Upper lobe of left lung (tissue), 4 donors: ENCODE results near the gene IFT88.

Experiments
- CTCF ChIP-seq, 6 experiments: fragments of 450-650 bp in 4 of 6; fragments of 200-600 bp in 2 of 6; sonication (generic) in 2 of 6; IDR thresholded peaks; one replicate each; pipeline ENCODE4 v1.5.1; 2016 to 2019; ENCODE audit warnings: antibody characterized with exemption in 6 of 6
- EP300 ChIP-seq, 4 donors: sonication (generic); formaldehyde crosslinking; IDR thresholded peaks; one replicate each; pipeline ENCODE4 v1.5.1; 2017; ENCODE audit warnings: antibody characterized with exemption in 4 of 4, control low read depth in 2 of 4
- POLR2A ChIP-seq, 4 donors: fragments of 450-650 bp; IDR thresholded peaks; one replicate each; pipeline ENCODE4 v1.5.1; 2016 to 2017; ENCODE audit warnings: antibody characterized with exemption in 4 of 4, mild to moderate bottlenecking in 2 of 4
- POLR2AphosphoS5 ChIP-seq, 2 donors: sonication (generic); formaldehyde crosslinking; IDR thresholded peaks; one replicate each; pipeline ENCODE4 v1.5.1; 2017; ENCODE audit warnings: antibody characterized with exemption in 2 of 2

- TF ChIP-seq POLR2A (IDR thresholded peaks at IDR 0.05) (no peak), CTCF (IDR thresholded peaks at IDR 0.05) (no peak), EP300 (IDR thresholded peaks at IDR 0.05) (no peak), POLR2AphosphoS5 (IDR thresholded peaks at IDR 0.05) (no peak)
Measured at GRCh38 chr13:20553311-20553710, 13.6 kb upstream of the IFT88 start.
